Peyer's patch (tissue), 4 donors: ENCODE data around the gene ICAM5. TPM values are rescaled to one million over a fixed set of nuclear protein-coding genes. Genes with fewer than 3 reads are reported as not detected.
"Not testable (repeated sequence)": the region's sequence is repeated elsewhere in the genome, so short reads cannot be mapped to it uniquely, and the experiment has no call there.

Experiments used
- DNase-seq, 3 donors: peaks; one replicate each; pipeline ENCODE4 v3.0.0-alpha.2; 2017 to 2019
- H3K27ac ChIP-seq, 4 donors: fragments of 200-600 bp; sonication (generic); one replicate each; pipeline ENCODE4 v1.5.1; 2016 to 2019
- H3K27me3 ChIP-seq, 2 donors: fragments of 200-600 bp; sonication (generic); one replicate each; pipeline ENCODE4 v1.5.1; 2019
- H3K36me3 ChIP-seq, 3 donors: fragments of 200-600 bp; sonication (generic); one replicate each; pipeline ENCODE4 v1.5.1; 2016 to 2019
- H3K4me1 ChIP-seq, 4 donors: fragments of 200-600 bp; sonication (generic); one replicate each; pipeline ENCODE4 v1.5.1; 2016 to 2019
- H3K4me3 ChIP-seq, 4 donors: fragments of 200-600 bp; sonication (generic); 1 replicate in 3 of 4; 2 replicates in 1 of 4; pipeline ENCODE4 v1.5.1; 2016 to 2019; ENCODE audit warnings: mild to moderate bottlenecking in 1 of 4
- H3K9me3 ChIP-seq, 4 donors: fragments of 200-600 bp; sonication (generic); one replicate each; pipeline ENCODE4 v1.5.1; 2016 to 2019; ENCODE audit warnings: mild to moderate bottlenecking in 1 of 4
- POLR2A ChIP-seq, 2 donors: fragments of 450-650 bp; IDR thresholded peaks; one replicate each; pipeline ENCODE4 v1.5.1; 2017; ENCODE audit warnings: antibody characterized with exemption in 2 of 2, mild to moderate bottlenecking in 2 of 2, moderate library complexity in 2 of 2
- total RNA-seq, 4 donors: library from RNA; depleted of rRNA; stranded (reverse); fragments of >200 nt; gene quantifications; one replicate each; pipeline ENCODE4 v1.1.0, GENCODE V29; 2016
- TF ChIP-seq, protein P1 (sequence below), 6 experiments: fragments of 450-650 bp in 4 of 6; fragments of 200-600 bp in 2 of 6; sonication (generic) in 1 of 6; IDR thresholded peaks; one replicate each; pipeline ENCODE4 v1.5.1; 2017 to 2019; ENCODE audit warnings: antibody characterized with exemption in 6 of 6, mild to moderate bottlenecking in 3 of 6, moderate library complexity in 1 of 6

The ICAM5 gene
- total RNA-seq, 4 donors from 2014 or later: 0.27 TPM; not detected in 3

DNA sequence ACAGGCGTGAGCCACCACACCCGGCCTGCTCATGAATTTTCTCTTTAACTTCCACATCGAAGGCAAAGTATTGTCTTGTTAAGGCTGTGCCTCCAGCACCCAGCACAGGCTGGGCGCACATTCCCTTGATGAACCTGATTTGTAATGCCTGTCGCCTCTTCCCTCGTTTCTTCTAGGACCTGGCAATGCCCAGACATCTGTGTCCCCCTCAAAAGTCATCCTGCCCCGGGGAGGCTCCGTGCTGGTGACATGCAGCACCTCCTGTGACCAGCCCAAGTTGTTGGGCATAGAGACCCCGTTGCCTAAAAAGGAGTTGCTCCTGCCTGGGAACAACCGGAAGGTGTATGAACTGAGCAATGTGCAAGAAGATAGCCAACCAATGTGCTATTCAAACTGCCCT, 15.2 kb upstream of the ICAM5 start:
- TF ChIP-seq POLR2A (IDR thresholded peaks at IDR 0.05): no peak
- TF ChIP-seq, protein P1, sequence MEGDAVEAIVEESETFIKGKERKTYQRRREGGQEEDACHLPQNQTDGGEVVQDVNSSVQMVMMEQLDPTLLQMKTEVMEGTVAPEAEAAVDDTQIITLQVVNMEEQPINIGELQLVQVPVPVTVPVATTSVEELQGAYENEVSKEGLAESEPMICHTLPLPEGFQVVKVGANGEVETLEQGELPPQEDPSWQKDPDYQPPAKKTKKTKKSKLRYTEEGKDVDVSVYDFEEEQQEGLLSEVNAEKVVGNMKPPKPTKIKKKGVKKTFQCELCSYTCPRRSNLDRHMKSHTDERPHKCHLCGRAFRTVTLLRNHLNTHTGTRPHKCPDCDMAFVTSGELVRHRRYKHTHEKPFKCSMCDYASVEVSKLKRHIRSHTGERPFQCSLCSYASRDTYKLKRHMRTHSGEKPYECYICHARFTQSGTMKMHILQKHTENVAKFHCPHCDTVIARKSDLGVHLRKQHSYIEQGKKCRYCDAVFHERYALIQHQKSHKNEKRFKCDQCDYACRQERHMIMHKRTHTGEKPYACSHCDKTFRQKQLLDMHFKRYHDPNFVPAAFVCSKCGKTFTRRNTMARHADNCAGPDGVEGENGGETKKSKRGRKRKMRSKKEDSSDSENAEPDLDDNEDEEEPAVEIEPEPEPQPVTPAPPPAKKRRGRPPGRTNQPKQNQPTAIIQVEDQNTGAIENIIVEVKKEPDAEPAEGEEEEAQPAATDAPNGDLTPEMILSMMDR (IDR thresholded peaks at IDR 0.05): no peak
- Histone ChIP-seq H3K27ac (no peak overlapping the region), H3K4me1 (peaks cover 0 to 15% (median 4%) of the 10 kb centered on the region in 4 donors), H3K9me3 (no peaks in the 10 kb centered on the region), H3K4me3 (no peak overlapping the region), H3K36me3 (no peaks in the 10 kb centered on the region), H3K27me3 (no peaks in the 10 kb centered on the region)
- DNase-seq: no peak

- no peak for TF ChIP-seq POLR2A (IDR thresholded peaks at IDR 0.05)
- TF ChIP-seq, protein P1 (IDR thresholded peaks at IDR 0.05): no peak
- Histone ChIP-seq H3K4me1 (peaks cover 0 to 3% (median 0%) of the 10 kb centered on the region in 4 donors), H3K9me3 (no peaks in the 10 kb centered on the region), H3K27me3 (no peaks in the 10 kb centered on the region), H3K36me3 (no peaks in the 10 kb centered on the region), H3K27ac (no peak overlapping the region), H3K4me3 (no peak overlapping the region)
- no peak for DNase-seq
Measured at GRCh38 chr19:10277795-10278589, 11.8 kb upstream of the ICAM5 start.

GRCh38 chr19:10278935-10279334, 10.8 kb upstream of the ICAM5 start:
- H3K9me3 ChIP-seq: no peaks in the 10 kb centered on the region
- peaks cover 0 to 4% (median 0%) of the 10 kb centered on the region in 3 donors for H3K36me3 ChIP-seq
- no peak overlapping the region for H3K4me3 ChIP-seq

GRCh38 chr19:10279737-10280442, 9.9 kb upstream of the ICAM5 start:
- Histone ChIP-seq H3K27me3 (no peaks in the 10 kb centered on the region), H3K4me1 (peaks cover 0 to 3% (median 0%) of the 10 kb centered on the region in 4 donors), H3K4me3 (no peak overlapping the region), H3K27ac (peak overlapping the region in 1 of 4 donors; percentile 10), H3K9me3 (no peaks in the 10 kb centered on the region), H3K36me3 (peaks cover 0 to 13% (median 0%) of the 10 kb centered on the region in 3 donors)
- TF ChIP-seq, protein P1 (IDR thresholded peaks at IDR 0.05): no peak
- no peak for TF ChIP-seq POLR2A (IDR thresholded peaks at IDR 0.05)
- peak in 1 of 3 donors; percentile 49 for DNase-seq

More at GRCh38 chr19:10278935-10279334, 10.8 kb upstream of the ICAM5 start:
- Histone ChIP-seq H3K27me3 (no peaks in the 10 kb centered on the region), H3K27ac (no peak overlapping the region), H3K4me1 (peaks cover 0 to 3% (median 0%) of the 10 kb centered on the region in 4 donors)
- no peak for DNase-seq
- TF ChIP-seq POLR2A (IDR thresholded peaks at IDR 0.05): no peak
- TF ChIP-seq, protein P1 (IDR thresholded peaks at IDR 0.05): no peak

- H3K27me3 ChIP-seq, DNase-seq, H3K9me3 ChIP-seq, H3K4me3 ChIP-seq, H3K27ac ChIP-seq, H3K4me1 ChIP-seq: not testable (repeated sequence)
- H3K36me3 ChIP-seq: peaks cover 0 to 17% (median 0%) of the 10 kb centered on the region in 3 donors
Measured at GRCh38 chr19:10282043-10282442, 7.7 kb upstream of the ICAM5 start.
